ENCODE measurements around the gene EXT2.

- no peak for TF ChIP-seq CTCF (IDR thresholded peaks at IDR 0.05)
- no peak for TF ChIP-seq POLR2A (IDR thresholded peaks at IDR 0.05)
These were observed 104.3 kb downstream of the EXT2 start for GRCh38 chr11:44199816-44200215.
